GM12891 (cell line): ENCODE data around the gene KCTD6.

Source experiments
- PAX5 ChIP-seq: IDR thresholded peaks from 2 replicates; pipeline ENCODE4 v1.6.1; 2011; ENCODE audit warnings: low read length, moderate library complexity, mild to moderate bottlenecking; ENCODE audit not compliant: insufficient read depth, severe bottlenecking
- POLR2A ChIP-seq: IDR thresholded peaks from 2 replicates; pipeline ENCODE4 v1.6.1; 2011; ENCODE audit warnings: low read depth, low read length, control low read depth
- POLR2AphosphoS5 ChIP-seq: IDR thresholded peaks from 2 replicates; pipeline ENCODE4 v1.6.1; 2011; ENCODE audit warnings: low read depth, low read length, control low read depth
- POU2F2 ChIP-seq: IDR thresholded peaks from 2 replicates; pipeline ENCODE4 v1.6.1; 2011; ENCODE audit warnings: low read depth, mild to moderate bottlenecking, control low read depth, low read length, moderate library complexity
- SPI1 ChIP-seq: IDR thresholded peaks from 2 replicates; pipeline ENCODE4 v1.6.1; 2011; ENCODE audit warnings: low read depth, low read length, control low read depth
- TAF1 ChIP-seq: IDR thresholded peaks from 2 replicates; pipeline ENCODE4 v1.6.1; 2011; ENCODE audit warnings: low read depth, low read length, control low read depth

DNA sequence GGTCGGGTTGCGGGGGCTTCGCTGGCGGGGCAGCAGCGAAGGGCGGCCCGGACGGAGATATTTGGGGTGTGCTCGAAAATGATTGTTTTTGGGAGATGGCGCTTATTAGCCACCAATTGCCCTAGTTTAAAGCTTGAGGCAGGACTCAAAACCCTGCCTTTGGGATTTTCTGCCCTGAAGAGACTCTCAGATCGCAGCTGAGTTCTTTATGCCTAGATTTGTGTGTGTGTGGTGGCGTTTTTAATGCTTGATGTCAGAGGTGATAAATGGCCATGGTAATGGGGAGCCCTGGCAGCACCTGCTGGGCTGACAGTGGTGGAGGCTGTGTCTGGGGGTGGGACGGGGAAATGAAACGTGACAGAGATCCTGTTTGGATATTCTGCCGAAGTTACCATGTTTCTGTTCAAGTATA, 604 bp downstream of the KCTD6 start:
- no peak for TF ChIP-seq TAF1
- TF ChIP-seq POLR2A, result no peak
- TF ChIP-seq POLR2AphosphoS5, result no peak
- TF ChIP-seq SPI1, result no peak
- no peak for TF ChIP-seq POU2F2
- no peak for TF ChIP-seq PAX5
